HepG2 (cell line): ENCODE data around the gene DUSP9. TPM values are rescaled to one million over a fixed set of nuclear protein-coding genes. Genes with fewer than 3 reads are reported as not detected.
A peak's percentile ranks its signal among the peaks of the same experiment; 100 is the strongest.

Source experiments
- AKAP8 ChIP-seq: sonication (generic); formaldehyde crosslinking; IDR thresholded peaks from 2 replicates; pipeline ENCODE4 v1.5.1; 2020; ENCODE audit warnings: mild to moderate bottlenecking, missing genetic modification reagents
- EEA1 ChIP-seq: sonication (generic); formaldehyde crosslinking; IDR thresholded peaks from 2 replicates; pipeline ENCODE4 v1.5.1; 2020; ENCODE audit warnings: mild to moderate bottlenecking, missing genetic modification reagents, borderline replicate concordance
- PLRG1 ChIP-seq: fragments of 450-650 bp; conservative IDR thresholded peaks from 2 replicates; pipeline ENCODE4 v1.6.1; 2016
- POLR2AphosphoS2 ChIP-seq: IDR thresholded peaks from 2 replicates; pipeline ENCODE4 v1.6.1; 2011; ENCODE audit warnings: low read depth, low read length, improper control_type of control experiment
- REST ChIP-seq, 2 experiments: IDR thresholded peaks; 2 replicates each; pipeline ENCODE4 v1.6.1; 2011 to 2012; ENCODE audit warnings: low read length in 2 of 2, borderline replicate concordance in 1 of 2, low read depth in 1 of 2, mild to moderate bottlenecking in 1 of 2, moderate library complexity in 1 of 2
- SIX1 ChIP-seq: sonication (generic); formaldehyde crosslinking; IDR thresholded peaks from 2 replicates; pipeline ENCODE4 v1.4.0; 2020; ENCODE audit warnings: missing genetic modification reagents, borderline replicate concordance
- SP1 ChIP-seq, 2 experiments: fragments of 450-650 bp in 1 of 2; sonication (generic) in 1 of 2; formaldehyde crosslinking in 1 of 2; IDR thresholded peaks; 2 replicates each; pipeline versions ENCODE4 v1.4.0 to v1.6.1; 2016 to 2020; ENCODE audit warnings: missing genetic modification reagents in 1 of 2
- THAP9 ChIP-seq: sonication (generic); formaldehyde crosslinking; IDR thresholded peaks from 2 replicates; pipeline ENCODE4; 2020; ENCODE audit warnings: missing genetic modification reagents, mild to moderate bottlenecking, borderline replicate concordance
- ZFP1 ChIP-seq: IDR thresholded peaks from 2 replicates; pipeline ENCODE4 v1.6.1; 2016
- ZFX ChIP-seq: sonication (generic); formaldehyde crosslinking; IDR thresholded peaks from 2 replicates; pipeline ENCODE4 v1.4.0; 2020; ENCODE audit warnings: mild to moderate bottlenecking, low read depth, missing genetic modification reagents, moderate library complexity
- ZKSCAN1 ChIP-seq: fragments of 150-350 bp; IDR thresholded peaks from 2 replicates; pipeline ENCODE4 v1.6.1; 2014; ENCODE audit warnings: low read length
- ZNF18 ChIP-seq: sonication (generic); formaldehyde crosslinking; IDR thresholded peaks from 2 replicates; pipeline ENCODE4 v1.8.0; 2022; ENCODE audit warnings: mild to moderate bottlenecking, missing genetic modification reagents; ENCODE audit not compliant: insufficient replicate concordance
- ZNF788 ChIP-seq: sonication (generic); formaldehyde crosslinking; IDR thresholded peaks from 2 replicates; pipeline ENCODE4 v1.5.0; 2020; ENCODE audit warnings: mild to moderate bottlenecking, missing genetic modification reagents, borderline replicate concordance
- ZZZ3 ChIP-seq: sonication (generic); formaldehyde crosslinking; IDR thresholded peaks from 2 replicates; pipeline ENCODE4 v1.4.0; 2020; ENCODE audit warnings: missing genetic modification reagents, mild to moderate bottlenecking, borderline replicate concordance
- polyA plus RNA-seq, 8 experiments: library from polyadenylated mRNA; depleted of rRNA in 3 of 8; stranded (reverse) in 7 of 8; unstranded in 1 of 8; fragments of >200 nt; fragmentation: Illumina TruSeq in 4 of 8; extraction: Trizol in 4 of 8; gene quantifications; 2 replicates each; pipeline versions ENCODE4 v1.2.1 to v1.2.3, GENCODE V29; 2011 to 2016; ENCODE audit warnings: low read depth in 4 of 8, missing spikeins in 1 of 8, mixed read lengths in 1 of 8; ENCODE audit not compliant: insufficient read depth in 1 of 8
- total RNA-seq, 5 experiments: library from RNA; depleted of rRNA; stranded (reverse); fragments of >200 nt; fragmentation: Illumina TruSeq; extraction: Trizol; gene quantifications; 2 replicates each; pipeline ENCODE4 v1.2.3, GENCODE V29; 2016; ENCODE audit warnings: low read depth in 1 of 5
- TF ChIP-seq, protein P1 (sequence below): sonication (generic); formaldehyde crosslinking; conservative IDR thresholded peaks from 2 replicates; pipeline ENCODE4 v1.8.0; 2022; ENCODE audit warnings: mild to moderate bottlenecking, moderate library complexity, missing genetic modification reagents

DUSP9 gene
- total and polyA plus RNA-seq, 2 of the 13 experiments (the other 11 are each of a cell fraction or from before 2014, with no cell fraction given), result 235 to 435 TPM

GRCh38 chrX:153623310-153624029 is 23.5 kb upstream of the DUSP9 start (continued):
- TF ChIP-seq, protein P1, sequence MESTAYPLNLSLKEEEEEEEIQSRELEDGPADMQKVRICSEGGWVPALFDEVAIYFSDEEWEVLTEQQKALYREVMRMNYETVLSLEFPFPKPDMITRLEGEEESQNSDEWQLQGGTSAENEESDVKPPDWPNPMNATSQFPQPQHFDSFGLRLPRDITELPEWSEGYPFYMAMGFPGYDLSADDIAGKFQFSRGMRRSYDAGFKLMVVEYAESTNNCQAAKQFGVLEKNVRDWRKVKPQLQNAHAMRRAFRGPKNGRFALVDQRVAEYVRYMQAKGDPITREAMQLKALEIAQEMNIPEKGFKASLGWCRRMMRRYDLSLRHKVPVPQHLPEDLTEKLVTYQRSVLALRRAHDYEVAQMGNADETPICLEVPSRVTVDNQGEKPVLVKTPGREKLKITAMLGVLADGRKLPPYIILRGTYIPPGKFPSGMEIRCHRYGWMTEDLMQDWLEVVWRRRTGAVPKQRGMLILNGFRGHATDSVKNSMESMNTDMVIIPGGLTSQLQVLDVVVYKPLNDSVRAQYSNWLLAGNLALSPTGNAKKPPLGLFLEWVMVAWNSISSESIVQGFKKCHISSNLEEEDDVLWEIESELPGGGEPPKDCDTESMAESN, result no peak
- TF ChIP-seq POLR2AphosphoS2 (no peak), AKAP8 (CRISPR knock-in tag) (peak; percentile 87), ZKSCAN1 (no peak), EEA1 (CRISPR knock-in tag) (no peak), ZFX (CRISPR knock-in tag) (peak; percentile 69), ZNF18 (no peak), REST (IDR thresholded peaks at IDR 0.05; ENCODE audit: borderline replicate concordance in 1 of 2, low read depth in 1 of 2, low read length in 2 of 2) (0 out of 4 replicates have a peak, but pooled peaks of 1 of the 2 experiments have one; percentile 59), ZNF788 (peak; percentile 49; the same call in 1 of the 2 replicates), SIX1 (CRISPR knock-in tag) (no peak), ZFP1 (CRISPR knock-in tag) (no peak), PLRG1 (no peak), ZZZ3 (CRISPR knock-in tag) (no peak), THAP9 (CRISPR knock-in tag) (peak; percentile 38; the same call in 1 of the 2 replicates), SP1 (IDR thresholded peaks at IDR 0.05) (no peak), SP1 (CRISPR knock-in tag; IDR thresholded peaks at IDR 0.05) (no peak)
